Type B pancreatic cell (in vitro differentiated cells): ENCODE results near the gene GRK5. TPM values are rescaled to one million over a fixed set of nuclear protein-coding genes. Genes with fewer than 3 reads are reported as not detected.

ENCODE experiments used
- DNase-seq: peaks from one replicate; pipeline ENCODE4 v3.0.0; 2021; ENCODE audit warnings: mixed read lengths; ENCODE audit not compliant: unreplicated experiment; ENCODE audit errors: extremely low spot score
- H3K27ac Mint-ChIP-seq: 2 replicates; pipeline ENCODE4 v1.8.0; 2021; ENCODE audit warnings: mild to moderate bottlenecking, mixed read lengths
- H3K27me3 Mint-ChIP-seq: 2 replicates; pipeline ENCODE4 v1.8.0; 2021; ENCODE audit warnings: mixed read lengths
- H3K36me3 Mint-ChIP-seq: 2 replicates; pipeline ENCODE4 v1.8.0; 2021; ENCODE audit warnings: mixed read lengths
- H3K4me1 Mint-ChIP-seq: one replicate; pipeline ENCODE4 v1.8.0; 2021; ENCODE audit warnings: mixed read lengths; ENCODE audit not compliant: unreplicated experiment
- H3K4me3 Mint-ChIP-seq: 2 replicates; pipeline ENCODE4 v1.8.0; 2021; ENCODE audit warnings: mild to moderate bottlenecking, mixed read lengths
- H3K9me3 Mint-ChIP-seq: 2 replicates; pipeline ENCODE4 v1.8.0; 2021; ENCODE audit warnings: mixed read lengths
- CTCF ChIP-seq: fragments of 200-600 bp; sonication (generic); conservative IDR thresholded peaks from 2 replicates; pipeline ENCODE4 v1.5.0; 2021; ENCODE audit warnings: antibody characterized with exemption, mild to moderate bottlenecking
- total RNA-seq: library from RNA; stranded (reverse); gene quantifications from 2 replicates; pipeline ENCODE4 v1.2.1, GENCODE V29; 2021; ENCODE audit warnings: low replicate concordance

GRK5 gene
- total RNA-seq, 1 donor from 2014 or later: 24.8 TPM

GRCh38 chr10:119330342-119330741 lies 123.0 kb downstream of the GRK5 start:
- no peaks in the 10 kb centered on the region for H3K9me3 Mint-ChIP-seq
- no peak overlapping the region for H3K4me3 Mint-ChIP-seq
- DNase-seq: no peak
- peaks cover 5% of the 10 kb centered on the region for H3K36me3 Mint-ChIP-seq
- H3K27me3 Mint-ChIP-seq: no peaks in the 10 kb centered on the region
- no peak overlapping the region for H3K27ac Mint-ChIP-seq
- no peak for TF ChIP-seq CTCF
- H3K4me1 Mint-ChIP-seq: peaks cover 28% of the 10 kb centered on the region

GRCh38 chr10:119331061-119331460 lies 123.7 kb downstream of the GRK5 start:
- no peak for TF ChIP-seq CTCF
- Mint-ChIP-seq H3K4me3 (no peak overlapping the region), H3K27ac (no peak overlapping the region)

GRCh38 chr10:119333146-119333792 lies 125.9 kb downstream of the GRK5 start:
- H3K9me3 Mint-ChIP-seq: no peaks in the 10 kb centered on the region
- no peaks in the 10 kb centered on the region for H3K27me3 Mint-ChIP-seq
- DNase-seq: no peak
- peaks cover 5% of the 10 kb centered on the region for H3K36me3 Mint-ChIP-seq
- H3K4me1 Mint-ChIP-seq: peaks cover 33% of the 10 kb centered on the region
- TF ChIP-seq CTCF: no peak
- no peak overlapping the region for H3K4me3 Mint-ChIP-seq
- no peak overlapping the region for H3K27ac Mint-ChIP-seq

More at GRCh38 chr10:119331061-119331460, 123.7 kb downstream of the GRK5 start:
- no peaks in the 10 kb centered on the region for H3K9me3 Mint-ChIP-seq
- DNase-seq: no peak
- H3K4me1 Mint-ChIP-seq: peaks cover 28% of the 10 kb centered on the region
- H3K36me3 Mint-ChIP-seq: peaks cover 5% of the 10 kb centered on the region
- H3K27me3 Mint-ChIP-seq: no peaks in the 10 kb centered on the region

- Mint-ChIP-seq H3K36me3 (peaks cover 5% of the 10 kb centered on the region), H3K4me3 (no peak overlapping the region), H3K27me3 (no peaks in the 10 kb centered on the region), H3K4me1 (peaks cover 38% of the 10 kb centered on the region), H3K27ac (no peak overlapping the region), H3K9me3 (no peaks in the 10 kb centered on the region)
- DNase-seq: no peak
- no peak for TF ChIP-seq CTCF
Observed at GRCh38 chr10:119335671-119336353, 128.4 kb downstream of the GRK5 start.

- Mint-ChIP-seq H3K9me3 (no peaks in the 10 kb centered on the region), H3K4me3 (no peak overlapping the region), H3K27ac (no peak overlapping the region), H3K27me3 (no peaks in the 10 kb centered on the region), H3K4me1 (peaks cover 40% of the 10 kb centered on the region), H3K36me3 (peaks cover 5% of the 10 kb centered on the region)
- TF ChIP-seq CTCF: no peak
- DNase-seq: no peak
Observed at GRCh38 chr10:119336599-119336998, 129.2 kb downstream of the GRK5 start.
